Duodenal mucosa (tissue), 2 donors: ENCODE measurements around the gene CAMK1.
A peak's percentile ranks its signal among the peaks of the same experiment; 100 is the strongest.

Experiments used
- H3K27ac ChIP-seq: one replicate; pipeline ENCODE4 v1.7.0; 2013; ENCODE audit warnings: low read depth, low read length
- H3K27me3 ChIP-seq, 2 donors: one replicate each; pipeline ENCODE4 v1.7.0; 2013; ENCODE audit warnings: low read length in 2 of 2, control low read depth in 1 of 2; ENCODE audit not compliant: insufficient read depth in 2 of 2, control insufficient read depth in 1 of 2
- H3K36me3 ChIP-seq, 2 donors: one replicate each; pipeline ENCODE4 v1.7.0; 2013; ENCODE audit warnings: low read length in 2 of 2, control low read depth in 1 of 2; ENCODE audit not compliant: insufficient read depth in 2 of 2, control insufficient read depth in 1 of 2
- H3K4me1 ChIP-seq, 2 donors: one replicate each; pipeline ENCODE4 v1.7.0; 2013; ENCODE audit warnings: low read length in 2 of 2, control low read depth in 1 of 2; ENCODE audit not compliant: insufficient read depth in 2 of 2, control insufficient read depth in 1 of 2
- H3K4me3 ChIP-seq, 2 donors: one replicate each; pipeline ENCODE4 v1.7.0; 2013; ENCODE audit warnings: low read length in 2 of 2, low read depth in 1 of 2
- H3K9ac ChIP-seq, 2 donors: one replicate each; pipeline ENCODE4 v1.7.0; 2013; ENCODE audit warnings: low read length in 2 of 2, low read depth in 1 of 2
- H3K9me3 ChIP-seq, 2 donors: one replicate each; pipeline ENCODE4 v1.7.0; 2013; ENCODE audit warnings: low read length in 2 of 2, control low read depth in 1 of 2; ENCODE audit not compliant: control insufficient read depth in 1 of 2

CAMK1 gene

DNA sequence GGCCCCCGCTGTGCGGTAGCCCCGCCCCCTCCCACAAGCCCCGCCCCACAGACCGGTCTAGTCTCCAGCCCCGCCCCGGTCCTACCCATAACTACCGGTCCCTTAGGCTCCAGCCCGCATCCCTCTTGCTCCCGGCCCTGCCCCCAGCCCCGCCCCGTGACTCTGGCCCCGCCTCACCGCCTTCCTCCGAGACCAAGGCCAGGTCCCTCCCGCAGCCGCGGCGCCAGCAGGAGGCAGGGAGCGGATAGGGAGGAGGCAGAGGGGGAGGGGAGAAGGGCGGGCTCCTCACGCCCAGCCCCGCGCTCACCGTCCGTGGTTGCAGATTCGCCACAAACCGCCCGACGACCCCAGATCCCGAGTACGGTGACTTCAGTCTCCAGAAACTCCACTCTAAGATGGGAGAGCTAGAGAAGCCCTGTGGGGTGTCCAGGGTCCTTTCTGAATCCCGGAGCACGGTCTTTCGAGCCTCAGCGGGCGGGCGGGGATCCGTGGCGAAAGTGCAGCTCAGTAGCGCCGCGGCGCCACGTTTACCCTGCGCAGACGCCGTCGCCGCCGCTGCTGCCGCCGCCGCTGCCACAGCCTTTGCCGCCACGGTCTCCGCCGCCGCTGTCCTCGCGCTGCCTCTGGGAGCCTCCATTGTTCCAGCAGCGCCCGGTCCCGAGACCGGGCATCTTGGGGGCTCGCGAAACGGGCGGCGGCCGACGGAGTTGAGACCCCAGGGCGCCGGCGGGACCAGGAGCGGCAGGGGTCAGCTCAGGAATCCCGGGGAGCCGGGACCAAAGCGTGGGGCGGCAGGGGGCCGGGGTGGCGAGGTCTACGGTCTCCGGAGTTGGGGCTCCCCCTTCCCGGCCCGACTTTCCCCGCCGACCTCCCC is 38.3 kb downstream of the CAMK1 start, which contains the start of gene BRPF1:
Gene BRPF1 (plus strand): TSS at position 530 of the 874 bp plus-strand sequence. CDS start 2,406 bp downstream, outside the sequence.
- Histone ChIP-seq H3K4me3 (peak within 1 kb of the TSS; percentile 80 to 92), H3K27ac (peak within 1 kb of the TSS; percentile 94), H3K4me1 (peaks cover 19 to 20% of the 10 kb centered on the region in 2 donors), H3K9me3 (no peaks in the 10 kb centered on the region), H3K9ac (peak within 1 kb of the TSS; percentile 79 to 80), H3K36me3 (peaks cover 7 to 23% of the 10 kb centered on the region in 2 donors), H3K27me3 (no peaks in the 10 kb centered on the region)

DNA sequence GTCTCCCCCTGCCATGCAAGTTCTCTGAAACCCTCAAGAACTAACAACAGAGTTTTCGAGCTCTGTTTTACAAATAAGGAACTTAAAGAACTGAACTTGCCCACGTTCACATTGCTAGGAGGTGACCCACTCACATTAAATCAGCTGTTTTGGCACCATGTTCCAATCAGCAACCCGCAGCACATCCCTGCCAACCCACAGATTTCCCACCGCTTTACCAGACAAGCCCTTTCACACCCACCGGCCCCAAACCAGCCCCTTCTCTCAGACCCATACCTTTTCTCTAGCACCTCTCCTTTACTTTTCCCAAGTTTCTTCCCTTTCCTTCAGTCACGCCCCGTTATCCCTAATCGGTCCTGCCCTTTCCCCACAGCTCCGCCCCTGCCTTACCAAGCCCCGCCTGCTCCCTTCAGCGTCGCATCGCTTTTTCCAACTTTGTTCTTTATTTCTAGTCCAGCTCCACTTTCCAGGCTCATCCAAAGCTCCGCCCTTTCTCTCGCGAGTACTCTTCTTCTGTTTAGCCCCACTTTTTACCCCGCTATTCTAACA is 39.0 kb downstream of the CAMK1 start:
- peaks cover 7 to 19% of the 10 kb centered on the region in 2 donors for H3K36me3 ChIP-seq
- peak overlapping the region; percentile 44 to 80 for H3K4me3 ChIP-seq
- H3K27me3 ChIP-seq = no peaks in the 10 kb centered on the region
- peak overlapping the region; percentile 63 for H3K27ac ChIP-seq
- peak overlapping the region in 1 of 2 donors; percentile 80 for H3K9ac ChIP-seq
- H3K4me1 ChIP-seq = peaks cover 19 to 20% of the 10 kb centered on the region in 2 donors
- H3K9me3 ChIP-seq = no peaks in the 10 kb centered on the region

DNA sequence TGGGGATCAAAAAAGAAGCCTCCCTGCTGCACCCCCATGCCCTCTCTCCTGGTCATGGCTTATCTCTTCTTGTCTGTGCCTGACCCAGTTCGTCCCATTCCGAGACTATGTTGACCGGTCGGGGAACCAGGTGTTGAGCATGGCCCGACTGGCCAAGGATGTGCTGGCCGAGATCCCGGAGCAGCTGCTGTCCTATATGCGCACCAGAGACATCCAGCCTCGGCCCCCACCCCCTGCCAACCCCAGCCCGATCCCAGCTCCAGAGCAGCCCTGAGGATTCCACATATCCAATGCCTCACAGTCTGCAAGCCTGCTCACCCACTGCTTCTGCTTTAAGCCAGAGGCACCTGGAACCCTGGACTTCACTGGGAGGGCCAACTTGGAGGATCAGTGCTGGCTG is 40.3 kb downstream of the CAMK1 start:
- H3K9ac ChIP-seq = no peak overlapping the region
- H3K36me3 ChIP-seq = peaks cover 4 to 6% of the 10 kb centered on the region in 2 donors
- H3K9me3 ChIP-seq = no peaks in the 10 kb centered on the region
- H3K4me1 ChIP-seq = peaks cover 19 to 20% of the 10 kb centered on the region in 2 donors
- H3K27ac ChIP-seq = no peak overlapping the region
- no peak overlapping the region for H3K4me3 ChIP-seq
- no peaks in the 10 kb centered on the region for H3K27me3 ChIP-seq

DNA sequence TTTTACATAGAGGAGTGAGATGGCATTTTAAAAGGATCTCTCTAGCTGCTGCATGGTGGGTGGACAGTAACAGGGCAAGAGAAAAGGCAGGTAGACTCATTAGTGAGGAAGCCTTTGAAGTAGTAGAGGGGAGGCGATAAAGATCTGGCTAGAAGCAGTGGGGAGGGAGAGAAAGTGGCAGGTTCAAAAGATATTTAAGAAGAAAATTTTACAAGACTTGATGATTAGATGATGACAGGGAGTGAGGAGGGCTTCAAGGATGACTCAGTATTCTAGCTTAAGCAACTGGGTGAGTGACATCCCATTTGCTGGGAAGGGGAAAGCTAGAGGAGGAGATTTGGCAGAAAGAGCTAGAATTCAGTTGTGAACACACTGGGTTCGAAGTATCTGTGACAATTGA is 42.0 kb downstream of the CAMK1 start:
- peaks cover 7 to 8% of the 10 kb centered on the region in 2 donors for H3K4me1 ChIP-seq
- H3K9ac ChIP-seq = no peak overlapping the region
- H3K27me3 ChIP-seq = no peaks in the 10 kb centered on the region
- H3K27ac ChIP-seq = no peak overlapping the region
- H3K9me3 ChIP-seq = no peaks in the 10 kb centered on the region
- no peaks in the 10 kb centered on the region for H3K36me3 ChIP-seq
- no peak overlapping the region for H3K4me3 ChIP-seq

- Histone ChIP-seq H3K36me3 (no peaks in the 10 kb centered on the region), H3K9me3 (no peaks in the 10 kb centered on the region), H3K27ac (no peak overlapping the region), H3K4me3 (peak overlapping the region in 1 of 2 donors; percentile 40), H3K27me3 (no peaks in the 10 kb centered on the region), H3K4me1 (peaks cover under 1 to 4% of the 10 kb centered on the region in 2 donors), H3K9ac (no peak overlapping the region)
Observed at GRCh38 chr3:9727041-9727595, 42.6 kb downstream of the CAMK1 start.

- Histone ChIP-seq H3K9me3 (no peaks in the 10 kb centered on the region), H3K27ac (no peak overlapping the region), H3K4me1 (peaks cover 0 to 4% of the 10 kb centered on the region in 2 donors), H3K36me3 (no peaks in the 10 kb centered on the region), H3K4me3 (no peak overlapping the region), H3K27me3 (no peaks in the 10 kb centered on the region), H3K9ac (no peak overlapping the region)
Observed at GRCh38 chr3:9725775-9726515, 43.8 kb downstream of the CAMK1 start.

GRCh38 chr3:9721700-9722060 is 48.1 kb downstream of the CAMK1 start:
- Histone ChIP-seq H3K4me1 (no peaks in the 10 kb centered on the region), H3K27ac (no peak overlapping the region), H3K9me3 (no peaks in the 10 kb centered on the region), H3K4me3 (no peak overlapping the region), H3K27me3 (no peaks in the 10 kb centered on the region), H3K9ac (no peak overlapping the region), H3K36me3 (no peaks in the 10 kb centered on the region)

GRCh38 chr3:9721015-9721699 is 48.6 kb downstream of the CAMK1 start:
- Histone ChIP-seq H3K27ac (no peak overlapping the region), H3K4me1 (peaks cover 0 to under 1% of the 10 kb centered on the region in 2 donors), H3K36me3 (no peaks in the 10 kb centered on the region), H3K27me3 (no peaks in the 10 kb centered on the region), H3K9ac (no peak overlapping the region), H3K9me3 (no peaks in the 10 kb centered on the region), H3K4me3 (no peak overlapping the region)

DNA sequence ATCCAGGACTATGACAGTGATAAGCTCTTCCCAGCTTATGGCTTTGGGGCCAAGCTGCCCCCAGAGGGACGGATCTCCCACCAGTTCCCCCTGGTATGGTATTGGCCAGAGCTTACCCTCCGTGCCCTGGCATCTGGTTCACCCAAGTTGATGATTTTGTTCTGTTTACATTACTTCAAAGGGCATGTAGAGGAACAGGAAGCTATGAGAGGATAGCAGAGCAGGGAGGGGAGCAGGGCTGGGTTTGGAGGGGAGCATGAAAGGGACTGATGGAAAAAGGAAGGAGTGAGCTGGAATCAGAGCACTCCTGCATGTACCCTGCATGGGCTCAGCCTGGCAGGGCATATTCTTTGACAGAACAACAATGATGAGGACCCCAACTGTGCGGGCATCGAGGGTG is 51.6 kb downstream of the CAMK1 start:
- H3K4me3 ChIP-seq = no peak overlapping the region
- no peak overlapping the region for H3K27ac ChIP-seq
- H3K36me3 ChIP-seq = no peaks in the 10 kb centered on the region
- no peaks in the 10 kb centered on the region for H3K9me3 ChIP-seq
- H3K9ac ChIP-seq = no peak overlapping the region
- peaks cover 8 to 12% of the 10 kb centered on the region in 2 donors for H3K4me1 ChIP-seq
- H3K27me3 ChIP-seq = no peaks in the 10 kb centered on the region
